Measurements from ENCODE around the gene ZNF592.
"Not testable (repeated sequence)": the region's sequence is repeated elsewhere in the genome, so short reads cannot be mapped to it uniquely, and the experiment has no call there.

Gene ZNF592

DNA sequence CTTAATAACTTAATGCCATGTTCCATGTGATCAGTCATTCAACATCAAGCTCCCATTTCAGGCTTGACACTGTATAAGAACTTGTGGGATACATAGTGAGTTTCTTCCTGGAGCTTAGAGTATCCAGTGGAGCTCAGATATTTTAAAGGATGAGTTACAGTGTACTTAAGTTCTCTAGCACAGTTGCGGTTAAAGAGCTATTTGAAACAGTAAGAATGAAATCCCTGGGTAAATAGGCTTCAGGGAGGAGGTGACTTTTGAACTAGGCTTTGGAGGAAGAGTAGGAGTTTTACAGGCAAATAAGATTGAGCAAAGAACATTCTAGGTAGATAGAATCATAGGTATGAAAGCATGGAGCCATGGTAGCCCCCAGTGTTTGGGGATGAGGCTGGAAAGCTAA is 3.8 kb downstream of the ZNF592 start:
- CTCF ChIA-PET: interaction anchor here (0.9 to 1.5 kb wide), 5 partner anchors 9 to 154 kb away, joined by 3 to 4 read pairs (median 3); no protein-coding TSS in a partner anchor

DNA sequence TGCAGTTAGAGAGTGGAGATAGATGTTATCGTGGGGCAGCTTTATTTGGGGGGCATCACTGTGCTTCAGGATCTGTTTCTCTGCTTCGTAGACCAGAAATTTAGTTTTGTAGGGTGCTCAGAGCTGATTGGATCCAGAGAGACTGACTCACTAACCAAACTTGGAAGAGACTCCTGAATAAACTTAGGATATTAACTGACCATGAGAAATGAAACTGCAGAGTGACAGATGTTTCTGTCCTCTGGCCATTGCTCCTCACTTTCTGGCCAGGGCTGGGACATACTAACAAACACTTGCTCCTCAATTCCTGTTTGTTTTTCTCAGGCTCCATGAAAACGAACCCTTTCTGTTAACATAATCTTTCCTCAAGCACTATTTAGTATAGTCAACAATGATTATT is 4.3 kb downstream of the ZNF592 start:
- TF ChIP-seq, protein P1, sequence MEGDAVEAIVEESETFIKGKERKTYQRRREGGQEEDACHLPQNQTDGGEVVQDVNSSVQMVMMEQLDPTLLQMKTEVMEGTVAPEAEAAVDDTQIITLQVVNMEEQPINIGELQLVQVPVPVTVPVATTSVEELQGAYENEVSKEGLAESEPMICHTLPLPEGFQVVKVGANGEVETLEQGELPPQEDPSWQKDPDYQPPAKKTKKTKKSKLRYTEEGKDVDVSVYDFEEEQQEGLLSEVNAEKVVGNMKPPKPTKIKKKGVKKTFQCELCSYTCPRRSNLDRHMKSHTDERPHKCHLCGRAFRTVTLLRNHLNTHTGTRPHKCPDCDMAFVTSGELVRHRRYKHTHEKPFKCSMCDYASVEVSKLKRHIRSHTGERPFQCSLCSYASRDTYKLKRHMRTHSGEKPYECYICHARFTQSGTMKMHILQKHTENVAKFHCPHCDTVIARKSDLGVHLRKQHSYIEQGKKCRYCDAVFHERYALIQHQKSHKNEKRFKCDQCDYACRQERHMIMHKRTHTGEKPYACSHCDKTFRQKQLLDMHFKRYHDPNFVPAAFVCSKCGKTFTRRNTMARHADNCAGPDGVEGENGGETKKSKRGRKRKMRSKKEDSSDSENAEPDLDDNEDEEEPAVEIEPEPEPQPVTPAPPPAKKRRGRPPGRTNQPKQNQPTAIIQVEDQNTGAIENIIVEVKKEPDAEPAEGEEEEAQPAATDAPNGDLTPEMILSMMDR (IDR thresholded peaks at IDR 0.05; ENCODE audit: control extremely low read depth, extremely low read depth, low read depth, missing control alignments): no peak
- CTCF ChIA-PET: interaction anchor here (0.9 to 1.5 kb wide), 4 partner anchors 10 to 23 kb away, joined by 3 read pairs; no protein-coding TSS in a partner anchor
- no peak for DNase-seq (ENCODE audit: extremely low spot score)
- POLR2A ChIA-PET: no interaction called here

More for the DNA sequence above, 3.8 kb downstream of the ZNF592 start:
- POLR2A ChIA-PET: no interaction called here
- no peak for DNase-seq (ENCODE audit: extremely low spot score)
- TF ChIP-seq, protein P1 (IDR thresholded peaks at IDR 0.05; ENCODE audit: control extremely low read depth, extremely low read depth, low read depth, missing control alignments): no peak

DNA sequence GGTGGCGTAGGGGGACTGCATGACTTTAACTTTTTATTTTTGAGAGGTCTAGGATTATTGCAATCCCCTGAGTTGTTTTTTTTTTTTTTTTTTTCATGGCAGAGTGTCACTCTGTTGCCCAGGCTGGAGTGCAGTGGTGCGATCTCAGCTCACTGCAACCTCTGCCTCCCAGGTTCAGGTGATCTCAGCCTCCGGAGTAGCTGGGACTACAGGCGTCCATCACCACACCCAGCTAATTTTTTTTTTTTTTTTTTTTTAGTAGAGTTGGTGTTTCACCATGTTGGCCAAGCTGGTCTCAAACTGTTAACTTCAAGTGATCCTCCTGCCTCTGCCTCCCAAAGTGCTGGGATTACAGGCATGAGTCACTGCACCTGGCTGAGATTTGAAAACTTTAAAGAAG is 6.5 kb downstream of the ZNF592 start:
- CTCF ChIA-PET: interaction anchor here (1.3 kb wide), 2 partner anchors 13 to 19 kb away, joined by 3 to 5 read pairs; no protein-coding TSS in a partner anchor
- POLR2A ChIA-PET: interaction anchor here (0.6 kb wide), 1 partner anchor 171 kb away, joined by 4 read pairs; no protein-coding TSS in a partner anchor
- DNase-seq (ENCODE audit: extremely low spot score): not testable (repeated sequence)

DNA sequence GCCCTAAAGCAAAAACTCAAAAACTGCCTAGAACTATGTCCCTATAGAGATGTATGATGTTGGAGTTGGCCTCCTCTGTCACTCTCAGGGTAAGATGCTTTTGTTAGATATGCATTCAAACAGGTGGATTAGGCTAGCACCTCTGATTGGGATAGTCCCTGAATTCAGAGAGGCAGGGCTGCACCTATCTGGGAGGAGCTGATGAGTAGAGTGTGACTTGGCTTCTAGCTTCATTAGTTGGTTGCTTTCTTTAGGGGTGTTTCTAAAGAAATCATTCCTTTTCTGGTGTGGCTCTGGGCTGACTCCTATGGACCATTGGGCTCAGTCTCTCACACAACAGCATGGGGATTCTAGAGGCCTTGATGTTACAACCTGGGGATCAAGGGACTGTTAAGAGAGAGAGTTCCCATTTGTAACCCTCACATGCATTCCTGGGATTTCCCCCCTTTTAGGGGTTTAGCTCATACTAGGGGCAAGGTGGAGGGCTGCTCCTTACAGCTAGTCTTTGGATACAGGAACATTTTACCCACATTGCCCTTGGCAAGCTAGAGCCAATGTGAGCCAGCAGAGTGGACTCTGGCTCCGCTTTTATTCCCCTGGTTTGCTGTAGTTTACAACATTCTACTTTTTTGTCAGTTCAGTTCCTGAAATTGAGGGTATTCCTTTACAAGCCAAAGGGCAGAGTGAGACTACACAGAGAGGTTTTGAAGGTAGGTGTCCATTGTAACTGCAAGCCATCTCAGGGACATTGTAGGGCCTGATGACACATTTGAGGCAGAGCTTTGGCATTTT is 7.5 kb downstream of the ZNF592 start:
- ChIA-PET CTCF (interaction anchor here (1.0 to 1.3 kb wide), 3 partner anchors 18 to 244 kb away, joined by 3 read pairs; no protein-coding TSS in a partner anchor), POLR2A (no interaction called here)
- DNase-seq (ENCODE audit: extremely low spot score): no peak
- TF ChIP-seq, protein P1 (IDR thresholded peaks at IDR 0.05; ENCODE audit: control extremely low read depth, extremely low read depth, low read depth, missing control alignments): no peak

DNA sequence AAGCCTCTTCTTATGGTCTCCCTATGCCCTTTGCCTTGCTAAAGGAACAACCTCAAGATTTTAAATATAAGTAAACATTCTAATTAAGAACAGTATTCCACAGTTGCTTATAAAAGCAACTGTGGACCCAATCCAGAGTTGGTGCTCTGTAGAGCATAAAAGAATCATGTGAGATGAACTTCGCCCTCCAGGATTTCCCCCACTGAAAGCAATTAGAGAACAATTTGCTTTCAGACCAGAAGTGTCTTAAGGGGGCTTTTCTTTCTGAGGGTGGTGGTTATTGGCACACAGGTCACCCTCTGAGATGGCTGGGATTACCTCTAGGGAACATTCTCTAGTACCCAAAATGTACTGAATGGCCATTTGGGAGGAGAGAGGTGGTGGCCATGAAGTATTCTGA is 10.6 kb downstream of the ZNF592 start:
- POLR2A ChIA-PET: no interaction called here
- CTCF ChIA-PET: no interaction called here
- TF ChIP-seq, protein P1 (IDR thresholded peaks at IDR 0.05; ENCODE audit: control extremely low read depth, extremely low read depth, low read depth, missing control alignments): no peak

DNA sequence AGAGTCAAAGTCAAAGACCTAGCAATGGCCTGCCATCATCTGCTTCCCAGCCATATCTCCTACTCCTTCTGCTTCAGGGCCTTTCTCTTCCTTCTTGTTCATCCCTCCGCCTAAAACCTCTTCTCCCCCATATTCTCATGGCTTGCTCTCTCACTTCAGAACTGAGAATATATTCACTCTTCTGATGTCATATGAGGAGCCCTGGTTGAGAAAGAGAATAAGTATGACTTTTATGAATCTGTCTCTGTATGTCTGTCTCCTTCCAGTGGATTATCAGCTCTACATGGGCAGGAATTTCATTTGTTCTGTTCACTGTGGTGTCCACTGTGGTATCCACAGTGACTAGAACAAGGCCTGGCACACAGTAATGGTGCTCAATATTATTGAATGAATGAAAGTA is 11.8 kb downstream of the ZNF592 start:
- ChIA-PET POLR2A (interaction anchor here (0.7 kb wide), 1 partner anchor 25 kb away, joined by 4 read pairs; no protein-coding TSS in a partner anchor), CTCF (interaction anchor here (1.1 kb wide), 1 partner anchor 53 kb away, joined by 3 read pairs; no protein-coding TSS in a partner anchor)
- no peak for DNase-seq (ENCODE audit: extremely low spot score)
- TF ChIP-seq, protein P1 (IDR thresholded peaks at IDR 0.05; ENCODE audit: control extremely low read depth, extremely low read depth, low read depth, missing control alignments): no peak

More for the DNA sequence above, 10.6 kb downstream of the ZNF592 start:
- DNase-seq (ENCODE audit: extremely low spot score): no peak

DNA sequence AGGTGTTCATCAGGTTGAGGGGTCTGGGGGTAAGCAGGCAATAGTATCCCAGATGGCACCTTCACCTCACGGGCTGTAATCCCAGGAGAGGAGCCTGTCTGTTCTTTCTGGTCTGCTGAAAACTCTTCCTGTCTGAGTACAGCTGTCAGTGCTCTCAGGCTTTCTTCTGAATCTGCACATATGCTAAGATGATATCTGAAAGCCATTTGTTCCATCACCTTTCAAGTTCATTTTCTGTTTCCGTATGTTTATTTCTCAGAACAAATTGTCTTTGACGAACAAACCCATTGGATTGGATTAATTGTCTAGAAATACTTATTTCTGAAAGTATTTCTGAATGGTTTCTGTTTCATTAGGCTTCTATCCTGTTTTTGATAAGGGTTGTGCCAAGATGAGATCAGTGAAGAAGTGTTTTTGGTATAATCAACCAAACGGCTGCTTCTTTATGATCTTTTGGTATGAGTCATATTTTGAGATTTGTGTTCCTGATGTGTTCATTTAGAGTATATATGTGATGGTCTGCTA is 13.3 kb downstream of the ZNF592 start:
- ChIA-PET POLR2A (no interaction called here), CTCF (no interaction called here)
- no peak for DNase-seq (ENCODE audit: extremely low spot score)
- TF ChIP-seq, protein P1 (IDR thresholded peaks at IDR 0.05; ENCODE audit: control extremely low read depth, extremely low read depth, low read depth, missing control alignments): no peak
